HG03520 (cell line): ENCODE results near the gene PLXNA1.

Source experiments
- ATAC-seq: cut with Tn5 transposase; IDR thresholded peaks from one replicate; pipeline ENCODE4 v1.9.1; 2021; ENCODE audit warnings: mild to moderate bottlenecking, moderate library complexity; ENCODE audit not compliant: unreplicated experiment

PLXNA1 gene

DNA sequence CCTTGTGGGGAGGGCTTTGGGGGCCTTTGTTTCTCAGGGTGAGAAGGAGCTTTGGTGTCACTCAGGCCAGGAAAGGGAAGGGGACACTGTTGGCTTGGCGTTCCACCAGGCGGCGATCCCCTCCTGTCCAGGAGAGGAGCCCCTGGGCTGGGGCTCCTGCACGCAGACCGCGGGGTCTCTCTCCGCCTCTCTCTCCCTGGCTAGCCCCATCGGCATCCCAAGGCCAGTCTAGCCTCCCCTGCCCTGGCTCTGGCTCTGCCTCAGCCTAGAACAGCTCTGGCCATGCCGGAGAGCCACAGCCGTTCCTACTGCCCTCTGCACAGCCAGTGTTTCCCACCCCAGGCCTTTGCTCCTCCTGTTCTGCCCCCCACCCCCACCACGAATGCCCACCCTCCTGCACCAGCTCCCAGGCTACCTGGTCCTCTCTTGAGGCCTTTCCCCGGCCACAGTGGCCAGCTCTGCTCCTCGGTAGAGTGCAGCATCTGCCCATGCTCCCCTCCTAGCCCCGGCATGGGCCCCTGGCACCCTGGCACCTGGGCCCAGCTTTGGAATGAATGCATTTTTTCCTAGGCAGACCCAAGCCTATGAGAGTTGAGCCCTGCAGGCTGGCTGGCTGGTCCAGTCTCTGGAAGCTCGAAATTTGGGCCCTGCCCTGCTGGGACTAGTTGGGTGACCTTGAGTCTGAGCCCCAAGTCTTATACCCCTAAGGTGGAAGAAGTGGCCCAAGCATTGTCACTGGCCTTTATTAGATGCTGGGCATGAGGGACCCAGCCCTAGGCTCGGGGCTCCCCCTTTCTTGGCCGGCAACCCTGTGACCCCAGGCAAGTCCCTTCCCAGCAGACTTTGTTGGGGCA is 2.4 kb downstream of the PLXNA1 start:
- no peak for ATAC-seq

DNA sequence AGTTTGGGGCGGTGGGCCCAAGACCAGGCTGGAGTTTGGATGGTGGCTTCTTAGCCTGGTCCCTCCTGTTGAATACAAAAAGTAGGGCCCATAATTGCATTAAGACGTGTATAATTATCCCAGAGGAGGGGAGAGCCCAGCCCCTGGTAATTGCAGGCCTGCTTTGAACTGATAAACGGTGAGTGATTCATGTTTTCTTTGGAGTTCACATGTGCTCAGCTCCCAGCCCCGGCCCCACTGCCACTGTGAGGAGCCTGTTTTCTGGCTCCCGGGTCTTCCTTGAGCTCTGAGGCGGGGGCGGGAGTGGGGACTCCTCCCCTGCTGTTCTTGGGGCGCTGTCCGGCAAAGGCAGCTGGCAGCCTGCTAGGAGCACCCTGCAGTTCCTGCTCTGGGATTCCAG is 3.1 kb downstream of the PLXNA1 start:
- no peak for ATAC-seq

DNA sequence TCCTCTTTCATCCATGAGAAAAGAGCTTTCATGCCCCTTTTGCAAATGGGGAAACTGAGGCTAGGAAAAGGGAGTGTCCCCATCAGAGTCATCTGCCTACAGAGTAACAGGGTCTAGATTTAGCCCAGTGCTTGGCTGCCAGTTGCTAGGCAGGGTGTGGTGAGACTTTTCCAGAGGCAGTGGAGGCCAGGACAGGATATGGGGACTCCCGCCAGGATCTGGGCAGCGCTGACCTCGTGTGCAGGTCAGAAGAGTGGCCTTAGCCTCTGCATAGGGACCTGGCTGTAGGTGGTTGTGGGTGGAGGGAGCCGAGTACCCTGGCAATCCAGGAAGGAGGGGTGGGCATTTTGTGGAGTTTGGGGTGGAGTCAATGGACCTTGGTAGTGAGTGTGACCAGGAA is 4.2 kb downstream of the PLXNA1 start:
- ATAC-seq, result no peak

DNA sequence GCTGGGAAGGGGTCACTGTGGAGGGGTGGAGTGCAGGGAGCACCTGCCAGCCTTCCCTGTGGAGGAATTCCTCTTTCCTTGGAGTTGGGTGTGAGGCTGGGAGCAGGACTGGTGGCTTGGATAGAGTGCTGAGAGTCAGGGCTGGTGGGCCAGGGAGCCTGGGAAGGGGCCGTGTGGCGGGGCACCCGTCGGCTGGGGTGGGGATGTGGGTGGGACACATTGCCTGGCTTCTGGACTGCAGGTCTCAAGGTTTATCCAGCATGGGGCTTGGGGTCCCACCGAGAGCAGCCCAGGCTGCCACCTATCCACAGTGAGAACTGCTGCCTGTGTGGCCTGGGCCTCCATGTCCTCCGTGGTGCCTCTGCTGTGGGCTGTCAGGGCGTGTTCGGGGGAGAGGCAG is 4.7 kb downstream of the PLXNA1 start:
- ATAC-seq, result no peak

DNA sequence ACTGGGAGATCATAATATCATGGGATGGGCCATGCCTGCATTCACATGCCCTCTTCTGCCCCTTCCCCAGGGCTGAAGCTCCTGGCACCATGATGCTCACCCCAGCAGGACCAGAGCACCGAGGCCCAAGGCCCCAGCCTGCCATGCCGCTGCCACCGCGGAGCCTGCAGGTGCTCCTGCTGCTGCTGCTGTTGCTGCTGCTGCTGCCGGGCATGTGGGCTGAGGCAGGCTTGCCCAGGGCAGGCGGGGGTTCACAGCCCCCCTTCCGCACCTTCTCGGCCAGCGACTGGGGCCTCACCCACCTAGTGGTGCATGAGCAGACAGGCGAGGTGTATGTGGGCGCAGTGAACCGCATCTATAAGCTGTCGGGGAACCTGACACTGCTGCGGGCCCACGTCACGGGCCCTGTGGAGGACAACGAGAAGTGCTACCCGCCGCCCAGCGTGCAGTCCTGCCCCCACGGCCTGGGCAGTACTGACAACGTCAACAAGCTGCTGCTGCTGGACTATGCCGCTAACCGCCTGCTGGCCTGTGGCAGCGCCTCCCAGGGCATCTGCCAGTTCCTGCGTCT is 5.6 kb downstream of the PLXNA1 start:
- ATAC-seq, result no peak

DNA sequence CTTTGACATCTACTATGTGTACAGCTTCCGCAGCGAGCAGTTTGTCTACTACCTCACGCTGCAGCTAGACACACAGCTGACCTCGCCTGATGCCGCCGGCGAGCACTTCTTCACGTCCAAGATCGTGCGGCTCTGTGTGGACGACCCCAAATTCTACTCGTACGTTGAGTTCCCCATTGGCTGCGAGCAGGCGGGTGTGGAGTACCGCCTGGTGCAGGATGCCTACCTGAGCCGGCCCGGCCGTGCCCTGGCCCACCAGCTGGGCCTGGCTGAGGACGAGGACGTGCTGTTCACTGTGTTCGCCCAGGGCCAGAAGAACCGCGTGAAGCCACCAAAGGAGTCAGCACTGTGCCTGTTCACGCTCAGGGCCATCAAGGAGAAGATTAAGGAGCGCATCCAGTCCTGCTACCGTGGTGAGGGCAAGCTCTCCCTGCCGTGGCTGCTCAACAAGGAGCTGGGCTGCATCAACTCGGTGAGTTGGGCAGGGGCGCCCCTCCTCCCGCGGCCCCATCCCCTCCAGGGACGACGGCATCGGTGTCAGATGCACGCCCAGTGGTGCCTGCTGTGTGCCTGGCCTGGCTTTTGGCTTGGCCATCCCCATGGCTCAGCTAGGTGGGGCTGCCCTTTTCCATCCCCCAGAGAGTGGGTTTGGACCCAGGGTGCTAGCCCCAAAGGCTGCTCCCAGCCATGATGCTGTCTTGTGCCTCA is 6.6 kb downstream of the PLXNA1 start:
- no peak for ATAC-seq

DNA sequence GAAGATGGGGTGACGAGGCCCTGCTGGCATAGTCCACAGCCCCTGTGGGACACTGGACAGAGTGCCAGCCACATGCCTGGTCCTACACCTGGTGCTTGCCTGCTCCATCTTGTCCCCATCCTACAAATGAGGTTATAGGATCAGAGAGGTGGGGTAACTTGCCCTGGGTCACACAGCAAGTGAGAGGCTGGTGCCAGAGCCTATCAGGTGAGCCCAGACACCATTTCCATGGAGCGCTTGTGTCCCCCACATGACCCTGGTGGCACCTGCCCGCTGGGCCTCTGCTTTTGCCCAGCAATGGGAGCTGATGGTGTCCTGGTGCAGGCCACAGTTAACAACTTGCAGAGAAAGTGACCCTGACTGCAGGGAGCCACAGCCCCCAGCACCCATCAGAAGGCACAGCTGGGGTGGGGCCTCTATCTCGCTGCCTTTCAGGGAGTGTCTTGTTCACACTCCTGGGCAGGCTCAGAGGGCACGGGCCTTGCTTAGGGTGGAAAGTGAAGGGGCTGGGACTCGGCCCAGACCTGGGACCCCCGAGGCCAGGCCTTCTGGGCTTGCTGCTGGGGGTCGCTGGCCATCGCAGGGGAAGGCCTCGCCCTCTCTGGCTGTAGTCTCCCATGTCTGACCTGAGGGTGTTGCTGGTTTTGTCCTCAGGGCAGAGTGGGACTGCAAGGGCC is 7.2 kb downstream of the PLXNA1 start:
- no peak for ATAC-seq

DNA sequence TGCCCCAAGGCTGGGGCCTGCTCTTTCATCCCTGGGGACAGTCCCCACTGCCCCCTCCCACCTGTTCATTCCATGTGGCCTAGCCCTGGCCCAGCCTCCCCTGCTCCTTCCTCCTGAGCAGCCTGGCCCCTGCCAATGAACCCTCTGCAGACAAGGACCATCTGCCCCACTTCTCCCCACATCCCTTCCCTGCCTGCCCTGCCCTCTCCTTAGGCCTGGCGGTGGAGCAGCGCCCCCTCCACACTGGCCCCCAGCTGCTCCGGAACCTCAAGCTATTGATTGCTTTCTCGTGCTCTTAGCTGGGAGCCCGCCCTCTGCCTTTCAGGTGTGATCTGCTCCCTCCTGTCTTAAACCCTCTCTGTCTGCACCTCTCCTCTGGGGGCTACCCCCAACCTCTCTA is 8.0 kb downstream of the PLXNA1 start:
- no peak for ATAC-seq

DNA sequence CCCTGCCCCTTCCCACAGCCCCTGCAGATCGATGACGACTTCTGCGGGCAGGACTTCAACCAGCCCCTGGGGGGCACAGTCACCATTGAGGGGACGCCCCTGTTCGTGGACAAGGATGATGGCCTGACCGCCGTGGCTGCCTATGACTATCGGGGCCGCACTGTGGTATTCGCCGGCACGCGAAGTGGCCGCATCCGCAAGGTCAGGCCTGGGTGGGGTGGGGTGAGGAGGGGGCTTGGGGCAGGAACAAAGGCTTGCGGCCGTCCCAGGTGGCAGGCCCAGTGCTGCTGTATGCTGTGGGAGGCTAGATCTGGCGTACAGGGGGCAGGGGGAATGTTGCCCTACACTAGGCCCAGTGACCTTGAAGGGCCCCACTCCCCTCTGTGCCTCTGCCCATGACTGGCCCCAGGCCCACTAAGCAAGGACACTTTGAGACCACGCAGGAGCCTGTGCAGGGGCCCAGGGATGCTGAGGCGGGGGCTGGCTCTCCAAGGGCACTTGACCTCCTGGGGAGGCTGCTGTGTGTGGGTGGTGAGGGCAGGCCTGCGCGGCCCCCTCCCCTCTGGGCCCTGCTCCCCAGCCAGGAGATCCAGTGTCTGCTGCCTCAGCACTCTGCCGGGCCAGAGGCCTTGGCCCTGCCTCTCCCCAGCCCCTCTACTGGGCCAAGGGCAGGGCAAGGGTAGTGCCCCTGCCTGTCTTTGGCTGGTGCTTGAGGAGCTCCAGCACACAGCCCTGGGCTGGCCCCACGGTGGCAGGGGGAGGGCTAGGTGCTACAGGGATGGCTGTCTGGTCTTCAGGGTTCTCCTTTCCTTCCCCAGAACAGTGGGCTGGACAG is 8.7 kb downstream of the PLXNA1 start:
- ATAC-seq, result no peak

DNA sequence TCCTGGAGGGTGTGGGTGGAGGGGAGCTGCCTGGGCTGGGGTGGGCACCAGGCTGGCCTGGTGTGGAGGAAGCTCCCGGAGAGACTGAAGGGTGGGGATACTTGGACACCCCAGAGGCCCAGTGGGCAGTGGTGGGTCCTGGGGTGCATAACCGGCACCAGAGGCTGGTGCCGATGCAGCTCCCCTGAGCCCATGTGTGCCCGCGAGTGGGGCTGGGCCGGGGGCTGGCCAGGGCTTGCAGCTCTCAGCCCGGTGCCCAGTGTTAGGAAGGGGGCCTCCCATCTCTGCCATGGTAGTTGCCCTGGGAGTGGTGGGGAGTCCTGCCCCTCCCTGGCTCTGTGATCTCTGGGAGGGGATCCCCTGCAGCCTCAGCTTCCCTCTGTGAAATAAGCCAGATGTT is 9.3 kb downstream of the PLXNA1 start:
- ATAC-seq, result no peak

DNA sequence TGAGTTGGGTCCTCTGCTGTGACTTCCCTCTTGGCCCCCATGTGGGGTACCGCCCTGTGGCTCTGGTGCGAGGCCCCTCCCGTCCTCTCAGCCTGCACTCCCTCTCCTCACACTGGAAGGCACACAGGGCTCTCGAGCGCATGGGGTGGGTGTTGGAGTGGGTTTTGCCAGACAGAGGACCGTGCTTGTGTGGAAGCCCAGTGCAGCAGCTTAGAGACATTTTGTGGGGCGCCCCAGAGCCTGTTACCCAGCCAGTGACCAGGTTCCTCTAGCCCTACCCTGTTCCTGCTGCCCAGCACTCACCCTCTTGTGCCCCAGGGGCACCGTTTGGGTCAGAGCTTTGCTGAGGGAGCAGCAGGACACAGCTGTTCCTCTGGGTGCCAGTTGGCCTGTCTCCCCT is 9.9 kb downstream of the PLXNA1 start:
- ATAC-seq, result no peak

DNA sequence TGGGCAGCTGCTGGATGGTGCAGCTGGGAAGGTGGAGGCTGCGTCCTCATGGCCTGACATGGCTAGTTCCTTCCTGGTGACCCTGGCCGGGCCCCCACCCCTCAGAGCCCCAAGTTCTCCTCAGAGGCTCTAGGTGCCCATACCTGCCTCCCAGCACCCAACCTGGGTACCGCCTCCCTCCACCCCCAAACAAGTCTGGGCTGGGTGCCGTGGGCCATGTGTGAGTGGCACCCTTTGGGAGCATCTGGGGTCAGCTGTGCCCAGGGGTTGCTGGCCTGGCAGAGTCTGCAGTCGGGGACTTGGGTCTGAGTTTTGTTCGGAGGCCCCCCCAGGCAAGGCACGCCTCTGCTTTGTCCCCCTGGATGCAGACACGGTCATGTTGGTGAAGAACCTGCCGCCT is 10.5 kb downstream of the PLXNA1 start:
- ATAC-seq, result no peak

DNA sequence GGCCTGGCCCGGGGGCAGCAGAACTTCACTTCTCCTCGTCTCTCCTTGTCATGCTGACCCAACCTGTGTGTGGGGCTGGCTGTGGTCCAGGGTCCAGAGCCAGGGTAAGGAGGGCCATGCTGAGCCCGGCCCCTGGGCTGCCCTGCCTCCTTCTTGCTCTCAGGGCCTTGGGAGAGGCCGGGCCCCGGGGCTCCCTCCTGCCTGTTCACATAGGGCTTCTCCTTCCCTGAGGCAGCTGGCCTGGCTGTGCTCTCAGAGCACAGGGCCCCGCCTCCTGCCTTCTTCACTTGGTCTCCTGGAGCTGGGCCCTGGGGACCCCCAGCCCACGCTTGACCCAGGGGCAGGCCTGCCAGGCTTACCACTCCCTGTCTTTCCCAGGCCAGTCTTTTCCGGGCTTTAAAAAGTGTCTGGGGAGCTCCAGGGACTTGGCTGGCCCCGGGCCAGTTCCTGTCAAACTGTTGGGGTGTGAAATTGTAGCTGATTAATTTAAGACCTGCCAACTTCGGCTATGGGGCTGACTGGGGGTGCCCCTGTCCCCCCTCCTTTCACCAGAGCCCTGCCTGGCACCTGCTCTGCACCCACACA is 11.8 kb downstream of the PLXNA1 start:
- ATAC-seq, result no peak

DNA sequence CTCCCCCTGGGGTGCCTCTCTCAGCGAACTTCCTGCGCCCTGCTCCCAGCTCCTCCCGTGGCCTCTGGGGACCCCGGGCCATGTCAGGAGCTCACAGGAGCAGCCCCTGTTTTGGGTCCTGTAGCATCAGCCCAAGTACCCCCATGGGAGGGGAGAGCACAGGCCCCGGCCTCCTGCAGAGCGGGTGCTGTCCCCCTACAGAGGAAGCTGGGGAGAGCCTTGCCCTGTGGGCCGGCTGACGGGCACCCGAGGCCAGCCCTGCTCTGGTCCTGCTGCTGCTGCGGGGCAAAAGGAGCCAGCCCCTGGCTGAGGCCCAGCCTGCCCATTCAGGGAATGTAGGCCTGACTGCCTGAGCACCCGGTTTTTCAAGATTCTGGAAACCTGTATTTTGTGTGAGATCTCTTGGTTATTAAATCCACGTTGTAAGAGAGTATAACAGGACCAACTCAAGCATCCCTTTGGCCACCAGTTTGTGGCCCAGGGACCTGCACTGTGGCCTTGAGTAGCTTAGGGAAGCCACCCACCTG is 12.4 kb downstream of the PLXNA1 start:
- ATAC-seq, result no peak

DNA sequence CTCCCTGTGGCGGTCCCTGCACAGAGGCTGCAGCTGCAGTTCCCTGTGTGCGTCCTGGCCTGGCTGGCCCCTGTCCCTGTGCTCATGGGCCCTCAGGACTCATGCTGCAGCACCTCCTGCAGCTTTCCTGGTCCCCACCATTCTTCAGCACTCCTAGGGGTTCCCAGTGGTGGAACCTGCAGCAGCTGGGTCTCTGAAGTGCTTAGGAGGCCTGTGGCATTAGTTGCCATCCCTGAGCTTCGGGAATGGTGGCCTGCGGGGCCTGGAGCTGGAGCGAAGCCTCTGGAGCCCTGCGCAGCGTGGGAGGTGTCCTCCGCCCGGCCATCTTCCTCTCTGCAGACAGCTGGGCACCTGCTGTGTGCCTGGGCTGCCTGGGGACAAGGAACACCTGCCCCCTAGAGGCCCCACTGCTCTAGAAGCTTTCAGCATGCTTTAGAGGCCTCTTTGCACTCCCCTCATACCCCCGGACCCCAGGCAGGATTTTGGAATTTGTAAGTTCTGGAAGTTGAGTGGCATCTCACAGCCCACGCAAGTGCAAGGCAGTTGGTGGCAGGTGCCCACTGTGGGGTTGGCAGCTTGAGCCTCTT is 13.1 kb downstream of the PLXNA1 start:
- no peak for ATAC-seq

DNA sequence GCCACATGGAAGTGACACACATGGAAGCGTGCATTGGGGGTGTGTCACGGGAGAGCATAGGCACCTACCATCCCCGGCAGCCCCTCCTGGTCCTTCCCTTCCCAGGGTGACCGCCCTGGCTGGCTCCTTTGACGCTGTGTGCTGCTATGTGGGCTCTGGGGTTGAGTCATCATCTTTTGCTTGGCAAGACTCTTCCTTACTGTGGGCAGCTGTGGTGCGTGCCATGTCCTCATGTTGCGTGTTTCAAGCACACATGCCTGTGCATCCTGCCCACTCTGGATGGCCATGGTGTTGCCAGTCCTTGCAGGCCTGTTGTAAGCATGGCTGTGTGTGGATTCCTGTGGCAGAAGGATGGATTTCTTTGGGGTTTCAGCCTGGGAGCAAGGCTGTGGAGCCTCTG is 14.0 kb downstream of the PLXNA1 start:
- no peak for ATAC-seq

DNA sequence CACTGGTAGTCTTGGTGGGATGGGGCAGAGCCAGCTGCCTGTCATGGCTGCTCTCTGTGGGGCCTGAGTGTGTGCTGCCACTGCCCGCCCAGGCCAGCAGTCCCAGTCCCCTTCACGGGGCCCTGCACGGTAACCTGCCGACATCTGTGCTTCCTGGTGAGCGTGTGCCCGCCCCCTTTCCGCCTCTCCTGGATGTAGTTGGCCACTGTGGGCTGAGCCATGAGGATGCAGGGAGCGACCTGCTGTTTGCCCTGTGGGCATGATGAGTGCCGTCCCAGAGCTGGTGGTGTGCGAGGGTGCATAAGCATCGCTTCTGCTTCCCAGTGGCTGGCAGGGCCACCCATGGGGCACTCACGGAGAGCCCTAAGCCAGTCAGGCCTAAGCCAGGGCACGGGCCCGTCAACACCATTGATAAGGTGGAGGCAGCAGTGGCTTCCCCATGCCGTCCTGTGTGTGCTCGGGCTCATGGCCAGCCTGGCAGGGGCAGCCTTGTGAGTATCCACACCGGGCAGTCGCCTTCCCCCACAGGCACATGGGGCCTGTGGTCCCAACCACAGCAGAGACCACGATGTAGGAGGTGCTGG is 14.6 kb downstream of the PLXNA1 start:
- ATAC-seq, result no peak

DNA sequence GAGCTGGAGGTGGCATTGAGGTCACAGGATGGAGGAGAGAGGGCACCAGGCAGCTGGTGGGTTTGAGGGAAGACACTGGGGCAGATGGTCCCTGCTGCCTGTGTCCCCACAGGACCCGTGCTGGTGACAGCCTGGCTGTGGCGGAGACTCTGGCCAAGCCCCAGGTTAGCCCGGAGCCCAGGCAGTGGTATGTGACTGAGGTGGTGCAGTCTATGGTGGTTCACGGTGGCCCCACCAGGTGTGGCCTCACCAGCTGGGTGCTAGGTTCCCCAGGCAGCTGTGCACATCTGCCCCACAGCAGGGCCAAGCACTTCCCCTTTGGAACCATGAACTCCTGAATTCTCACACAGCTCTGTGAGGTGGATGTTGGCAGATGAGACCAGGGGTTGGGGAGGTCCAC is 15.4 kb downstream of the PLXNA1 start:
- ATAC-seq, result no peak

DNA sequence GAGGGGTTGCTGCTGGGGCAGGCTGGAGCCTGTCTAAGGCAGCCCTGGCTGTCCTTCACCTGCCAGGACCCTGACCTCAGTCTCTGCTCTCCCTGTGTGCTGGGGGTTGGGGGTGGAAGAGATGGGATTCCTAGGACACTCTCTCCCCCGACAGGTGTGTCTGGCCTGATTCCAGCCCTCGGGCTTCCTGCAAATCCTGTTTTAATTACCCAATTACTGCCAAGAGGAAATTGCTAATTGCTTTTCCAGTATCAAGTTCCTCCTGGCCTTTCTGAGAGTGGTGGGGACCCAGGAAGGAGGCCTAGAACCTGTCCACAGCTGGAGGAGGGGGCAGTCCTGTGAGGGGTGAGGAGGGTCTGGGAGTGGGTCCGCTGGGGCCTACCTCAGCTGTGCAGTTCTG is 15.8 kb downstream of the PLXNA1 start:
- no peak for ATAC-seq
